ENCODE measurements around the gene DNPH1.

Gene DNPH1

GRCh38 chr6:43222418-43223059 lies 6.7 kb downstream of the DNPH1 start:
- TF ChIP-seq CTCF (IDR thresholded peaks at IDR 0.05) (no peak), ZFX (IDR thresholded peaks at IDR 0.05; ENCODE audit: borderline replicate concordance) (no peak)

GRCh38 chr6:43221046-43221972 lies 8.0 kb downstream of the DNPH1 start:
- H3K27ac ChIP-seq = peak overlapping the region; percentile 25
- no peak for TF ChIP-seq CTCF (IDR thresholded peaks at IDR 0.05)

More at GRCh38 chr6:43222418-43223059, 6.7 kb downstream of the DNPH1 start:
- peak overlapping the region; percentile 25; the same call in 1 of the 2 replicates for H3K27ac ChIP-seq

DNA sequence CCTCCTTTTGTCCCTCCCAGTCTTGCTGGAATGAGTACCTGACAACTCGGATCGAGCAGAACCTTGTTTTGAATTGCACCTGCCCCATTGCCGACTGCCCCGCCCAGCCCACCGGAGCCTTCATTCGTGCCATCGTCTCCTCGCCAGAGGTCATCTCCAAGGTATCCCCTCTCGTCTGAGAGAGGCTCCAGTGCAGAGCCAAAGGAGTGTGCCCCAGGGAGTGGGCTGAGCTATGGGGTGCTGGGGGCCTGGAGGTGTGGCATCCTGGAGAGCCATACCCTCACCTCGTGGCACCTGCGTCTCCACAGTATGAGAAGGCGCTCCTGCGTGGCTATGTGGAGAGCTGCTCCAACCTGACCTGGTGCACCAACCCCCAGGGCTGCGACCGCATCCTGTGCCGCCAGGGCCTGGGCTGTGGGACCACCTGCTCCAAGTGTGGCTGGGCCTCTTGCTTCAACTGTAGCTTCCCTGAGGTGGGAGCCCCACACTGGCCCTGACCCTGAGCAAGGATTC lies 8.8 kb downstream of the DNPH1 start:
- H3K27ac ChIP-seq = no peak overlapping the region
- TF ChIP-seq CTCF (IDR thresholded peaks at IDR 0.05) = no peak

DNA sequence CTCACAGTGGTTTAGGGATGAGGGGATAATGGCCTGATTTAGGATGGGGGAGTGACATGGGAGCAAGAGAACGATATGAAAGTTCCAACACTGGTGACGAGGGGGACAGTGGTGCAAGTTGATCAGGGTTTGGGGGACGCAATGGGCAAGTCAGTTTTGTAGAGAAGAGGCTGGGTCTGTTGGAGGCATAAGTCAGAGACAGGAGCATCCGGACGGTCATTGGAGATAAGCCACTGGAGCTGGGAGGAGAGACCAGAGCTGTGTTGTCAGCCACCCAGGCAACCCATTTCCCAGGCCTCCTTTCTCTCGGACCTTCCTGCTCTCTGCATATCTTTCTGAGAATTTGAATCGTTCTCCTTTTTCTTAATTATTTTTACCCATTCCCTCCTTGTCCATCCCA lies 9.5 kb downstream of the DNPH1 start:
- H3K27ac ChIP-seq = no peak overlapping the region
- TF ChIP-seq ZFX (IDR thresholded peaks at IDR 0.05; ENCODE audit: borderline replicate concordance) (no peak), CTCF (IDR thresholded peaks at IDR 0.05) (no peak)

DNA sequence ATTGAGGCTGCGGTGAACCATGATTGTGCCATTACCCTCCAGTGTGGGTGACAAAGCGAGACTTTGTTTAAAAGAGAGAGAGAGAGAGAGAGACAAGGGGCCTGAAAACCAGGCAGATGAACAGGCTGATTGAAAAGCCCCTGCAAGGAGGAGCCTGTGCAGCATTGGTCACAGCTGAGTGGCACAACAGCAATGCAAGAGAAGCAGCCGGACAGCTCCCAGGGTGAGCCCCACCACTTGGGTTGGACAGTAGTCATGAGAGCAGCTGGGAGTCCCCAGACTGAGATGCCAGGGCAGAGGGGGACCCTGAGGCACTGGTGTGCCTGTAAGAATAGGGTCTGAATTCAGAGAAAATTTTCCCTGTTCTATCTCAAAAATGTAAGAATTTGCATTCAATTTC lies 10.2 kb downstream of the DNPH1 start:
- TF ChIP-seq ZFX (IDR thresholded peaks at IDR 0.05; ENCODE audit: borderline replicate concordance) = no peak
- TF ChIP-seq CTCF (IDR thresholded peaks at IDR 0.05) = no peak
- H3K27ac ChIP-seq = no peak overlapping the region

- H3K27ac ChIP-seq = no peak overlapping the region
- no peak for TF ChIP-seq CTCF (IDR thresholded peaks at IDR 0.05)
- no peak for TF ChIP-seq ZFX (IDR thresholded peaks at IDR 0.05; ENCODE audit: borderline replicate concordance)
Observed at GRCh38 chr6:43217351-43217750, 11.9 kb downstream of the DNPH1 start.

DNA sequence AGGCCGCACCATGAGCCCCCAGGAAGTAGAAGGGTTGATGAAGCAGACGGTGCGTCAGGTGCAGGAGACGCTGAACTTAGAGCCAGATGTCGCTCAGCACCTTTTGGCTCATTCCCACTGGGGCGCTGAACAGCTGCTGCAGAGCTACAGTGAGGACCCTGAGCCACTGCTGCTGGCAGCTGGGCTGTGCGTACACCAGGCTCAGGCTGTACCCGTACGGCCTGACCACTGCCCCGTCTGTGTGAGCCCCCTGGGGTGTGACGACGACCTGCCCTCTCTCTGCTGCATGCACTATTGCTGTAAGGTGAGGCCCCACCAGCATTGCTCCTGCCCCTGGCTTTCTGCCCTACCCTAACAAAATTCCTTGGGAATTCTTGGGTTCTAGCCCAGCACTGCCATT lies 13.1 kb downstream of the DNPH1 start:
- H3K27ac ChIP-seq = no peak overlapping the region
- TF ChIP-seq ZFX (IDR thresholded peaks at IDR 0.05; ENCODE audit: borderline replicate concordance) = no peak
- no peak for TF ChIP-seq CTCF (IDR thresholded peaks at IDR 0.05)
